Measurements from ENCODE around the gene TBC1D22A. TPM values are rescaled to one million over a fixed set of nuclear protein-coding genes. Genes with fewer than 3 reads are reported as not detected.

The TBC1D22A gene
- total and polyA plus RNA-seq, 2 experiments from 2014 or later = 16.6 to 18.5 TPM

DNA sequence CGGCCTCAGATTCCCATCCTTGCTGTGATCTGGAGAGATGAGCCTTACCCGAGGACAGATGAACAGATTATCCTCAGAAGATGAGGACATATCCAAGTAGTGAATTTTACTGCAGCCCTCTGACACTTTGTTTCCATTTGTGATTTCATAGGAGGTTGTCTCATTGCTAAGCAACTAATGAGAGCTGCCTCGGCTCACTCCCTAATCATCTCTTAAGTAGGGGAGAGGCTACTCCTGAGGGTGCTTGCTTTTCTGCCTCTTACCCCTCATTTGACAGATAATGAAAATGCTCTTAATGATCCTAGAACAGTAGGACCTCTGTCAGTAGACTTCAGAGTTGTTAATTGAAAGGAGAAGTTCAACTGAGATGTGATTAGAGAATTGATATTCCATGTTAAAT lies 150.9 kb downstream of the TBC1D22A start:
- TF ChIP-seq, protein P1, sequence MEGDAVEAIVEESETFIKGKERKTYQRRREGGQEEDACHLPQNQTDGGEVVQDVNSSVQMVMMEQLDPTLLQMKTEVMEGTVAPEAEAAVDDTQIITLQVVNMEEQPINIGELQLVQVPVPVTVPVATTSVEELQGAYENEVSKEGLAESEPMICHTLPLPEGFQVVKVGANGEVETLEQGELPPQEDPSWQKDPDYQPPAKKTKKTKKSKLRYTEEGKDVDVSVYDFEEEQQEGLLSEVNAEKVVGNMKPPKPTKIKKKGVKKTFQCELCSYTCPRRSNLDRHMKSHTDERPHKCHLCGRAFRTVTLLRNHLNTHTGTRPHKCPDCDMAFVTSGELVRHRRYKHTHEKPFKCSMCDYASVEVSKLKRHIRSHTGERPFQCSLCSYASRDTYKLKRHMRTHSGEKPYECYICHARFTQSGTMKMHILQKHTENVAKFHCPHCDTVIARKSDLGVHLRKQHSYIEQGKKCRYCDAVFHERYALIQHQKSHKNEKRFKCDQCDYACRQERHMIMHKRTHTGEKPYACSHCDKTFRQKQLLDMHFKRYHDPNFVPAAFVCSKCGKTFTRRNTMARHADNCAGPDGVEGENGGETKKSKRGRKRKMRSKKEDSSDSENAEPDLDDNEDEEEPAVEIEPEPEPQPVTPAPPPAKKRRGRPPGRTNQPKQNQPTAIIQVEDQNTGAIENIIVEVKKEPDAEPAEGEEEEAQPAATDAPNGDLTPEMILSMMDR (IDR thresholded peaks at IDR 0.05; ENCODE audit: low read depth, low read length) = no peak

DNA sequence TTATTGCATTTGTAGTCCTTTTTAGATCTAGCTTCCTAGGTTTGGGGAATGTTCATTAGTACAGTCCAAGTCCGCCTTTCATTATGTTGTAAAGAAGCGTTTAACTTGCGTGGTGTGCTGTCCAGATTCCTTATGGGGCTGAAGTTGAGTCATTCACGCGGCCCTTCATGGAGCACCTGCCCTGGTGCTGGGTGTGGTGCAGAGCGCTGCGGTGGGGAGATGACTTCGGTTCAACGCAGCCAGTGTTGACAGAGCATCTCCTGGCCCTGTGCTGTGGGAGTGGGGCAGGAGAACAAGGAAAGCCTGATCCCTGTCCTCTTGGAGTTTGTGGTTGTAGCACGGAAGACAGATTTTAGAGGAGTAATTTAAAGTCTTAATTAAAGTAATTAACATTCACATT lies 152.0 kb downstream of the TBC1D22A start:
- DNase-seq (ENCODE audit: low read depth in 1 of 2, low spot score in 1 of 2) = no peak
- TF ChIP-seq, protein P1 (IDR thresholded peaks at IDR 0.05; ENCODE audit: low read depth, low read length) = no peak
- H3K36me3 ChIP-seq = peaks cover 2% of the 10 kb centered on the region

More for the DNA sequence above, 150.9 kb downstream of the TBC1D22A start:
- Histone ChIP-seq H3K4me1 (ENCODE audit: low read depth) (no peaks in the 10 kb centered on the region), H3K9me3 (ENCODE audit: low read depth) (no peaks in the 10 kb centered on the region), H3K27me3 (no peaks in the 10 kb centered on the region), H3K36me3 (peaks cover 2% of the 10 kb centered on the region), H3K27ac (no peak overlapping the region), H3K4me3 (no peak overlapping the region)
- DNase-seq (ENCODE audit: low read depth in 1 of 2, low spot score in 1 of 2) = no peak

DNA sequence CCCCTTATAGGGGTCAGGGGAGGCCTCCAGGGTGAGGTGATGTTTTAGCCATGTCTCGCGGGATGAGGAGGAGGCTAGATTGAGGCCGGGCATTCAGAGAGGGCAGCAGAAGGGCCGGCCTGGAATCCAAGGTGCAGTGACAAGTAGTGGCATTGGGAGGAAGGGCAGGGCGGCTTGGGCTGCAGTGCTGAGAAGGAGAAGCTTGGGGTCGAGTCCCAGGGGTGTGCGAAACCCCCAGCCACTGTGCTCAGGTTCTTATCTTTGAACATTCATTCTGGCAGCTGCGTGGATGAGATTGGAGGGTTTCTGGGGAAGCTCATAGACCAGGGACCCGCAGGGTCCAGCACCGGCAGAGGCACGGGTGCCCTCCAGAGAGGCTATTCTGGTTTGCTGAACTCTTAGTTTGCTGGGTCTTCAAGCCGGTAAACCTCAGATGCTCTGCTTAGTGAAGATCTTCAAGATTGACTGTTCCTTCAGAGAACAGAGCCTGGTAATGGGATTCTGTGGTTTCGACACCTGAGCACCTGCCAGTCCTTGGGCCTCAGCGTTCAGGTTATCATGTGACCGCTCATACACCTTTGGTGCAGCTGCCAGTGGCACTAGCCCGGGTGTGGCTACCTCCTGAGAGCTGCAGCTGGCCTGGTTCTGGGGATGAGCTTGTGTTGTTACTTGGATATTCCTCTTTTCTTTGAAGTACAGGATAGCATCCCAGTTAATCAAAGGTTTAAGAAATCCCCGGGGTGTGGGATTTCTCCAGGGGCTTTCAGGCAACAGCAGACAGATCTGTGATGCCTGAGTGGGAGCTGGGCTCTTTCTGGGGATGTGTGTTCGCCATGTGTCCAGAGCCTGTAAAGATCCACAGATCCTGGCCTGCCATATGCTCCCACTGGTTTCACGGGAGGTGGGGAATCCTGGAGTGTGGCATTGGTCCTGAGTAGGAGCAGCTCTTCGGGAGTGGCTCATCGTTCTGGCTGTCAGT lies 152.8 kb downstream of the TBC1D22A start:
- Histone ChIP-seq H3K4me1 (ENCODE audit: low read depth) (no peaks in the 10 kb centered on the region), H3K27ac (no peak overlapping the region), H3K36me3 (peaks cover 2% of the 10 kb centered on the region), H3K9me3 (ENCODE audit: low read depth) (no peaks in the 10 kb centered on the region), H3K27me3 (no peaks in the 10 kb centered on the region), H3K4me3 (no peak overlapping the region)
- TF ChIP-seq, protein P1 (IDR thresholded peaks at IDR 0.05; ENCODE audit: low read depth, low read length) = no peak
- no peak for DNase-seq (ENCODE audit: low read depth in 1 of 2, low spot score in 1 of 2)

More for the DNA sequence above, 152.0 kb downstream of the TBC1D22A start:
- Histone ChIP-seq H3K27ac (no peak overlapping the region), H3K4me1 (ENCODE audit: low read depth) (no peaks in the 10 kb centered on the region), H3K27me3 (no peaks in the 10 kb centered on the region), H3K4me3 (no peak overlapping the region), H3K9me3 (ENCODE audit: low read depth) (no peaks in the 10 kb centered on the region)

DNA sequence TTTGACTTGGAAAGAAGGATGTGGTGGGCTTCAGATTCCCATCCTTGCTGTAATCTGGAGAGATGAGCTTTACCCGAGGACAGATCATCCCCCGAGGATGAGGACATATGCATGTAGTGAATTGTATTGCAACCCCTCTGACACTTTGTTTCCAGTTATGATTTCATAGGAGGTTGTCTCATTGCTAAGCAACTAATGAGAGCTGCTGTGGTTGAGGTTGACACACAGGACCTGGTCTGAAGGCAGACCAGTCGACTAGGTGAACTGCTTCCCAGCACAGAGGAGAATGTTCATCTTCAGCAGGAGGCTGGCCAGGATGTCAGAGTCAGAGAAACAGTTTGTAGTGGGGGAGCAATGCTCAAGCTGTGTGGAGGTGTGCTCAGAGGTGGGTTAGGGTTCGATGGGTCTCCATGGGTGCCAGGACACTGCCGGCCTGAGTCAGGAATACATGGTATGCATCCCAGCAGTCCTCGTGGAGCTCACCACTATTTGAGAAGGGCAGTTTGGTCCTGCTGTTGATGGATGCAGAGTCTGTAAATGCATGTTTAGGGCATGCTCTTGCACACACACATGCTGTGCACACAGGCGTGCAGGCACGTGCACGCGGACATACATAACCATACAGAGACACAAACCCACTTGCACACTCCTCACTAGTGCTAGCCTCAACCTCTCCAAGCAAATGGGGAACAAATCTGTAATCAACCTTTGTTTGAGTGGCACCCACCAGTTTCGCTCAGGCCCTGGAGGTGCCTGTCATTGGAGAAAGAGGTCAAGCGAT lies 153.7 kb downstream of the TBC1D22A start:
- H3K27me3 ChIP-seq = no peaks in the 10 kb centered on the region
- DNase-seq (ENCODE audit: low read depth in 1 of 2, low spot score in 1 of 2) = no peak
- TF ChIP-seq, protein P1 (IDR thresholded peaks at IDR 0.05; ENCODE audit: low read depth, low read length) = no peak
- peaks cover 2% of the 10 kb centered on the region for H3K36me3 ChIP-seq
- H3K4me3 ChIP-seq = no peak overlapping the region
- no peaks in the 10 kb centered on the region for H3K4me1 ChIP-seq (ENCODE audit: low read depth)
- no peak overlapping the region for H3K27ac ChIP-seq
- no peaks in the 10 kb centered on the region for H3K9me3 ChIP-seq (ENCODE audit: low read depth)

DNA sequence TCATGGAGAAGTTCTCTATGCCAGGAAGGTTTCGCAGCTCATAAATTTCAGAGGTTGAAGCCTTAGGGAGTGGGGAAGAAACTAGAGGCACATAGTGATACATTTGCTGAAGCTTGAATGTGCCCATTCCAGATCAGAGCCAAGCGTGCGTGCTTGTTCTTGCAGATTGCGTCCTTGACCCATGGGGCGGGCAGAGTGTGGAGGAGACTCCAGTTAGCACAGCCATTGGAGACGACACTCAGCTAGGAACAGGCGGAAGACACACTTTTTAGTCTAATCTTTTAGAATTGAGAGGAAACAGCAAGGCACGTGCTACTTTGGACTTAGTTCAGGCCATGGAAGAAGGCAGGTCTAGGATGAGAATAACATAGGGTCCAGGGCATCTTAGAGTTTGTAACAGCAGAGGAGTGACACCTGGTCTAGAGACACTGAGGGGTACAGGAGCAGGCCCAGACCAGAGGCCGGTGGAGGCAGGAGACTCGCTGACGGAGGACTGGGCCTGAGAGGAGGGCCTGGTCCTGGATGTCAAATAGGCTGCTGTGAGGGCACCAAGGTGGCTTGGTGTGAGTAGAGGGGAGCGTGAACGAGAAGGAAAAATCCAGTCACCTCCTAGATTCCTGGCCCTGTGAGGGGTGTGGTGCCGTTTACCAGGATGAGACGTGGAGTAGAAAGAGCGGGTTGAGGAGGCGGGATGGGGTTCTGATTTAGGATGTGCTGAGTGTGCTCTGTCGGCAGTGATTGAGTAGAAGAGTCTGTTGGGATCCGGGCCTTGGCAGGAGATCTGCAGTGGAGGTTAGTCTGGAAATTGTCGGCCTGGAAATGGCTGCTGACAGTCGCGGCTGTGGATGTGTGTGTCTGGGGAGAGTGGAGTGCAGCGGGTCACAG lies 154.7 kb downstream of the TBC1D22A start:
- Histone ChIP-seq H3K4me3 (no peak overlapping the region), H3K4me1 (ENCODE audit: low read depth) (no peaks in the 10 kb centered on the region), H3K27ac (no peak overlapping the region), H3K9me3 (ENCODE audit: low read depth) (no peaks in the 10 kb centered on the region), H3K27me3 (no peaks in the 10 kb centered on the region), H3K36me3 (peaks cover 2% of the 10 kb centered on the region)
- TF ChIP-seq, protein P1 (IDR thresholded peaks at IDR 0.05; ENCODE audit: low read depth, low read length) = no peak
- no peak for DNase-seq (ENCODE audit: low read depth in 1 of 2, low spot score in 1 of 2)

All from cardiac muscle cell (in vitro differentiated cells and primary cell).